Measurements from ENCODE around the gene CATSPERD.

CATSPERD gene

DNA sequence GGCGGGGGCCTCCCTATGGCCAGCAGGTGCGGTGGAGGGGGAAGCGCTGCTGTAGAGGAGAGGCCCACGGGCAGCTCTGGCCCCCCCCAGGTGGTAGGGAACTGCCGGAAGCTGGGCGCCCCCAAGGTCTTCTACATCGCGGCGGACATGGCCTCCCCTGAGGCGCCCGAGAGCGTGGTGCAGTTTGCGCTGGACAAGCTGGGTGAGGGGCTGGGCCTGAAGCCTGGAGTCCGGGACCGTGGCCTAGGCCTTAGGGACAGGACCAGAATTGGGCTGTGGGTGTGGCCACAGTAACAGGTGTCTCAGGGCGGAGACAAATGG lies 34.2 kb upstream of the CATSPERD start:
- DNase-seq: no peak

- DNase-seq: peak; percentile 97
Observed at GRCh38 chr19:5686647-5687359, 33.6 kb upstream of the CATSPERD start.

DNA sequence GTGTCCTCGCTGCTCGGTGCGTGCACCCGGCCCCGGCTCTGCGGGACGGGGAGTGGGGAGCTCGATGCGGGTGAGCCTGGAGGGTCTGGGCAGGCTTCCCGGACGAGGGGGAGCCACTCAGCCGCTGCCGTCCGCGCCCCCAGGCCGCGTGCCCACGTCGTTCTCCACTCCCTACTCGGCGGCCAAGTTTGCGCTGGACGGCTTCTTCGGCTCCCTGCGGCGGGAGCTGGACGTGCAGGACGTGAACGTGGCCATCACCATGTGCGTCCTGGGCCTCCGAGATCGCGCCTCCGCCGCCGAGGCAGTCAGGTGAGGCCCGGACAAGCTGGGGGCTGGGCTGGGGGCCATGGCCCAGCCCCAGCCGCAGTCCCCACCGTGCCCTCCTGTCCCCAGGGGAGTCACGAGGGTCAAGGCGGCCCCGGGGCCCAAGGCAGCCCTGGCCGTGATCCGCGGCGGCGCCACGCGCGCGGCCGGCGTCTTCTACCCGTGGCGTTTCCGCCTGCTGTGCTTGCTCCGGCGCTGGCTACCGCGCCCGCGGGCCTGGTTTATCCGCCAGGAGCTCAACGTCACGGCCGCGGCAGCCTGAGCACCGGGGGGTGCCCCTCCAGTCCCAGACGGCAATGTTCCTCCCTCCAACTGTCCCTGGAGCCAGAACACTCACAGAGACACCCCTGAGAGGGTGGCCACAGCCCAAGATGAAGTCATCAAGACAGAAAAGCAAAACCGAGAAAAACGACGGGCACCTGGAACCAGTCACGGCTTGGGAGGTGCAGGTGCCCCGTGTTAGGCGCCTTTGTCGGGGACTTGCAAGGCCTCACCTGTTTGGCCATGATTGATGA lies 32.9 kb upstream of the CATSPERD start:
- DNase-seq: peak; percentile 30

DNA sequence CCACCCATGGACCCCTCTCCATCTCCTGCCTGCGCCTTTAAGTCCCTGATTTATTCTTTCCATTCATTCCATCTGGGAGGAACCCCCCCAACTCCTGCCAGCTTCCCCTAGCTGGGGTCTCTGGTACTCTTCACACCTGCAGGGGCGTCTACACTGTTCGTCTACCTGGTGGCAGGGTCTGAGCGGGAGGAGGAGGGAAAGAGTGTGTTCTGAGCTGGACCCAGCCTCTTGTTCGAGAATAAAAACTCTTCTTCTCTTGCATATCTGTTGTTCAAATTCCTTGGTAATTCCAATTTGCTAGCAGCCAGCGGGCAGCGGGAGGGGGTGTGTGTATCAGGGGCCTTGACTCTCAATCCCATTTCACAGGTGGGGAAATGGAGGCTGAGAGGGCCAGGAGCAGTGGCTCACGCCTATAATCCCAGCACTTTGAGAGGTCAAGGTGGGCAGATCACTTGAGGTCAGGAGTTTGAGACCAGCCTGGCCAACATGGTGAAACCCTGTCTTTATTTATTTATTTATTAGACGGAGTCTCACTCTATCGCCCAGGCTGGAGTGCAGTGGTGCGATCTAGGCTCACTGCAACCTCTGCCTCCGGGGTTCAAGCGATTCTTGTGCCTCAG lies 32.1 kb upstream of the CATSPERD start:
- peak; percentile 22 for DNase-seq

DNA sequence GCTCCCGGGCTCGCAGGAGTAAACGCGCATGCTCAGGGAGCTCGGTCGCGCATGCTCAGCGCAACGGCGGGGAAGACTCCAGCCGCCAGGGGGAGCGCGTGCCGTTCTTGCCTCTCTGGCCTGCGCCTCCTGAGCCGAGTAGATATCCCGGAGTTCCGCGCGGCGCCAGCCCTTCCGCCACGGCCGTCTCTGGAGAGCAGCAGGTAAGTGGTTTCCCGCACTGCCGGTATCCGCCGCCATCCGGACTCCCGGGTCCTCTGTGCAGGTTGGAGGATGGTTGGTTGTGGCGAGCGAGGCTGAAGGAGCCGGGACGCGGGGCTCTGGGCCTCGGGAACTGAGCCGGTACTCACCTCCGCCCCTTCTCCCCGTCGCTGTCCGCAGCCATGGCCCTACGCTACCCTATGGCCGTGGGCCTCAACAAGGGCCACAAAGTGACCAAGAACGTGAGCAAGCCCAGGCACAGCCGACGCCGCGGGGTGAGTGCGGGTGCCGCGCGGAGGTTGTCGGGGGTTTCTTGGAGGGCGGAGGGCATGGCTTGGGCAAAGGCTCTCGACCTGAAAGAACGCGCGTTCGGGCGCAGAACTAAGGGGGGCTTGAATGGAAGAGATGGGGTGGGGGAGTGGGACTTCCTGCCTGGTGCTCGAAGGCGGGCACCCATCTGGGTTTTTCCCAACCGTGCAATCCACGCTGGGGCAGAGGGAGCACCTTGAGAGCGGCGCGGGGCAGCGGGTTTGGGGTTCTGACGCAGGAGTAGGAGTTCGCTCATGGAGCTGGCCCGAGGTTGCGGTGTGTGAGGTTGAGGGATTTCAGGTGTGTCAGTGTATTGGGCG lies 30.1 kb upstream of the CATSPERD start, which contains the start of gene RPL36:
Gene RPL36 (plus strand): TSS at position 171 of the 830 bp plus-strand sequence. CDS start 213 bp downstream, at position 384.
- DNase-seq: peak; percentile 99

GRCh38 chr19:5690955-5691821 lies 29.2 kb upstream of the CATSPERD start:
- peak; percentile 86 for DNase-seq

GRCh38 chr19:5691822-5692722 lies 28.4 kb upstream of the CATSPERD start:
- peak; percentile 37 for DNase-seq

DNA sequence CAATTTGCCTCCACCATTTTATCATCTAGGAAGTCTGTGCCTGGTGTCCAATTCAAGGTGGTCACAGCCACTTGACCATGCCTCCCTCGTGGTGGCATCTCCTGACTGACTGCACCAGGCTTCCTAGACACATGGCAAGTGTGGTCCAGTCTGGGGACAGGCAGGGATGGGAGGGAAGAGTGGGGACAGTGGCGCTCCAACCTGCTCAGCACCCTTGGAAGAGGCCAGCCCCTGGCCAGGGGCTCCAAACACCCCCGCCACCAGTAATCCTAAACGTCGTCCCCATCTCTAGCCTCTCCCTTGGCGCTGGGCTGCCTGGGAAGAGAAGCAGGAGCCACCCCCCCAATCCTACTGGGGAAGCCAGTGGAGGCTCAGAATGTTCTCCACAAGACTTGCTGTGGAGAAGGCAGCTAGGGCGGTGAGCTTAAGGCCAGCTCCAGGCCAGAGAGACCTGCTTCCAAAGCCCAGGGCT lies 27.7 kb upstream of the CATSPERD start:
- DNase-seq: no peak

DNA sequence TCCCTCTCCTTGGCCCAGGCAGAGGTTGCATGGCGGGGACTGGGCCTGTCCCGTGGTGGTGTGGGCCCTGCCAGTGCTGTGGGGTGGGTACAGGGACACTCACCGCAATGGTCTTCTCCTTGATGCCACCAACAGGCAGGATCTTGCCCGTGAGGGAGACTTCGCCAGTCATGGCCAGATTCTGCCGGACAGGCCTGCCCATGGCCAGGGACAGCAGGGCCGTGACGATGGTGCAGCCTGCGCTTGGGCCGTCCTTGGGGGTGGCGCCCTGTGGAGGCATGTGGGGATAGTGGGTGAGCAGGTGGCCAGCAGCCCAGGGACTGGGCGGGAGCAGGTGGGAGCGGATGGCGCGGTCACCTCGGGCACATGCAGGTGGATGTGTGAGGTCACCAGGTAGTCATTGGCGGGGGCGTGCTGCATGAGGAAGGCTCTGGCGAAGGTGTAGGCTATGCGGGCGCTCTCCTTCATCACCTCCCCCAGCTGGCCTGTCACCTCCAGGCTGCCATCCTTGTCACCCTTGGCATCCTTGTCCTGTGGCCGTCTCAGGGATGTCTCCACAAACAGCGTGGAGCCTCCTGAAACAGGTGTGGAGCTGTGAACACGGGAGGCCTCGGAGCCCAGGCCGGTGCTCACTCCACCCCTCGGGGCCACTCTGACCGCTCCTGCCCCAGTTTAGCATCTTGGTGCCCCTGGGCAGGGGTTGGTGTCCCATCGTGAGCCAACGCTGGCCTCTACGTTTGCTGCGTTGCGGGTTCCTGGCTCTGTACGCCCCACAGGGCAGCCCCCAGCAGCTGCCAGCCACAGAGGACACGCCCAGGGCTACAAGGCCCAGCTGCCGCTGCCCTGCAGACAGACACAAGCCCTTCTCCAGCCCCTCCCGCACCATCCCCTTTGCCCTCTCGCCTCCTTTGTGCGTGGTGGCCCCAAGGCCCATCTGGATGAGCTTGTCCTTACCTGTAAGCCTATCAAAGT lies 27.0 kb upstream of the CATSPERD start:
- peak; percentile 66 for DNase-seq

- peak; percentile 26 for DNase-seq
Observed at GRCh38 chr19:5694167-5694955, 26.1 kb upstream of the CATSPERD start.

DNA sequence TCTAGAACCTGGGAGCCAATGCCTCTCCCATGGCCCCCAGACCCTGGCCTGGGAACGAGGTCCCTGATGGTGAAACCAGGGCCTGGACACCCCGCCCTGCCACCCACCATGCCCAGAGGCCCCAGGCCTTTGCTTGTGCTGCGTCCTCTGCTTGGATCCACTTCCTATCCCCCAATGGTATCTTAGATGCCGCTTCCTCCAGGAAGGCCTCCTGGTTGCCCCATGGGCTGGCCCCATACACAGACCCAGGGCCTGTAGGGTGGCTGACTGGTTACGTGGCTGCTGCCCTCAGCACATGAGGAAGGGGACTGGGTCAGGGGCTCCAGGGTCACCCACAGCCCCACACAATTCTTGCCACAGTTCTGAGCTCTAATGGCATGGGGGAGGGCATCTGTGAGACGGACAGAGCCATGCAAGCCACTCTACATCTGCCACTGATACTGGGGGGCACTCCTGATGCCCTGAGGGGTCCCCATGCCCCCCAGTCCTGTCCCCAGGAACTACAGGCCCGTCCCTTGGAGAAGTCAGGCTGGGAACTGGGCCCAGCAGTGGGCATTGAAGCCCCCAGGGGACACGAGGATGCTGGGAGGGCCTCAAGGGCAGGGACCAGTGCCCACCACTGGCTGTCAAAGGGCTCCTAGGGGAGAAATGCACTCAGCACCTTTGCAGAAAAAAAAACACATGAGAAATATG lies 25.3 kb upstream of the CATSPERD start:
- DNase-seq: peak; percentile 20

GRCh38 chr19:5695649-5696195 lies 24.7 kb upstream of the CATSPERD start:
- peak; percentile 46 for DNase-seq

GRCh38 chr19:5696196-5697021 lies 24.0 kb upstream of the CATSPERD start:
- peak; percentile 24 for DNase-seq

DNA sequence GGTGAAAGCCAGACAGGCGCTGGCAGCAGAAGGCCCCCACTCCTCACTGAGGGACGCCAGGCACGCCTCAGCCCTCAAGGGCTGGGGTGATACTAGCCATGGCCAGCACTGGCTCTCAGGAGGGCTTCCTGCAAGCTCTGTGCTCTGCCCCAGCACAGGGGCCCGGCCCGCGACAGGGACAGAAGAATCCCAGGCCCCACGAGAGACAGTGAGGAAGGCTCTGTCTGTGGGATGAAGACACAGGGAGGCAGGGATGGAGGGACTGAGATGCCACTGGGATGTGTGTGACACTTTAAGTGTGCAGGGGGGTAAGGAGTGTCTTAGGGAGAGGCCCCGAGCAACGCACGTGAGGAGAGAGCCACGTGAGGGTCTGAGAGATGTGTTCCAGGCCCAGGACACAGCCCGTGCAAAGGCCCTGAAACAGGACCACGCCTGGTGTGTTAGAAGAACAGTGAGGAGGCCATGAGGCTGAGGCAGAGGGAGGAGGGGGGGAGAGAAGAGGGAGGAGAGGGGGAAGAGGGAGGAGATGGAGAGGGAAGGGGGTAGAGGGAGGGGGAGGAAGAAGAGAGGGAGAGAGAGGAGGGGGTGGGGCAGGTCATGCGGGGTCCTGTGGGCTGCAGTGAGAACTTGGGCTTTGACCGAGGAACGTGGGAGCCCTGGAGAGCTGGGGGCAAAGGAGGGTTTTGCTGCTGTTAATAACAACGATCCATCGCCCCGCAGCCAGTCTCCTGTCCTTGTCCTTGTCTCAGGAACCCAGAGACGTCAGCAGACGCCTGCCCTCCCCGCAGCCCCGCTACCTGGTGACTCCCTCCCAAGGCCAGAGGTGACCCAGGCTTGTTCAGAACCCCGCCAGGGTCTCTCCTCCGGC lies 23.2 kb upstream of the CATSPERD start:
- DNase-seq: peak; percentile 26

- DNase-seq: peak; percentile 27
Observed at GRCh38 chr19:5697890-5698634, 22.4 kb upstream of the CATSPERD start.
